Astrocyte (in vitro differentiated cells and primary cell): ENCODE results near the gene GRK5. TPM values are rescaled to one million over a fixed set of nuclear protein-coding genes. Genes with fewer than 3 reads are reported as not detected.

Source experiments
- DNase-seq: peaks from one replicate; pipeline ENCODE4 v3.0.0-alpha.2; 2010; ENCODE audit warnings: low read depth
- FAIRE-seq: peaks from 2 replicates; lab custom pipeline; 2011; peaks lifted over from hg19 to GRCh38; lab: Jason Lieb, UNC
- H2AFZ ChIP-seq: 2 replicates; pipeline ENCODE4 v1.6.0; 2012; ENCODE audit warnings: low read depth, low read length, inconsistent platforms
- H3K27ac ChIP-seq: 2 replicates; pipeline ENCODE4 v1.5.1; 2011; ENCODE audit warnings: low read depth, low read length, inconsistent platforms
- H3K27me3 ChIP-seq: 2 replicates; pipeline ENCODE4 v1.6.0; 2011; ENCODE audit warnings: low read length, inconsistent platforms; ENCODE audit not compliant: insufficient read depth
- H3K36me3 ChIP-seq: 2 replicates; pipeline ENCODE4 v1.5.1; 2011; ENCODE audit warnings: low read length, inconsistent platforms; ENCODE audit not compliant: insufficient read depth
- H3K4me1 ChIP-seq: 2 replicates; pipeline ENCODE4 v1.5.1; 2011; ENCODE audit warnings: low read length, inconsistent platforms; ENCODE audit not compliant: insufficient read depth
- H3K4me2 ChIP-seq: 2 replicates; pipeline ENCODE4 v1.6.0; 2012; ENCODE audit warnings: low read length, inconsistent platforms
- H3K4me3 ChIP-seq: 2 replicates; pipeline ENCODE4 v1.5.1; 2011; ENCODE audit warnings: low read depth, mild to moderate bottlenecking, low read length, inconsistent platforms; ENCODE audit not compliant: insufficient read depth
- H3K79me2 ChIP-seq: 2 replicates; pipeline ENCODE4 v1.6.0; 2012; ENCODE audit warnings: mild to moderate bottlenecking, low read length, inconsistent platforms; ENCODE audit not compliant: insufficient read depth
- H3K9ac ChIP-seq: 2 replicates; pipeline ENCODE4 v1.6.0; 2012; ENCODE audit warnings: mild to moderate bottlenecking, low read length, inconsistent platforms
- H3K9me3 ChIP-seq: 2 replicates; pipeline ENCODE4 v1.5.1; 2012; ENCODE audit warnings: low read depth, mild to moderate bottlenecking, low read length, inconsistent platforms; ENCODE audit not compliant: insufficient read depth
- H4K20me1 ChIP-seq: 2 replicates; pipeline ENCODE4 v1.6.0; 2012; ENCODE audit warnings: low read length, inconsistent platforms; ENCODE audit not compliant: insufficient read depth
- H3K27ac Mint-ChIP-seq: one replicate; pipeline ENCODE4 v1.8.0; 2021; ENCODE audit warnings: mild to moderate bottlenecking, mixed read lengths; ENCODE audit not compliant: unreplicated experiment
- H3K27me3 Mint-ChIP-seq: one replicate; pipeline ENCODE4 v1.8.0; 2021; ENCODE audit warnings: low read depth, mixed read lengths; ENCODE audit not compliant: unreplicated experiment
- H3K36me3 Mint-ChIP-seq: one replicate; pipeline ENCODE4 v1.8.0; 2021; ENCODE audit warnings: low read depth, mixed read lengths; ENCODE audit not compliant: unreplicated experiment
- H3K4me1 Mint-ChIP-seq: one replicate; pipeline ENCODE4 v1.8.0; 2021; ENCODE audit warnings: low read depth, mixed read lengths; ENCODE audit not compliant: unreplicated experiment
- H3K4me3 Mint-ChIP-seq: one replicate; pipeline ENCODE4 v1.8.0; 2021; ENCODE audit warnings: mild to moderate bottlenecking, moderate library complexity, mixed read lengths; ENCODE audit not compliant: unreplicated experiment
- H3K9me3 Mint-ChIP-seq: one replicate; pipeline ENCODE4 v1.8.0; 2021; ENCODE audit warnings: mild to moderate bottlenecking, mixed read lengths; ENCODE audit not compliant: unreplicated experiment
- CTCF ChIP-seq: IDR thresholded peaks from 2 replicates; pipeline ENCODE4 v1.5.1; 2011; ENCODE audit warnings: low read depth, mild to moderate bottlenecking, inconsistent platforms, low read length, moderate library complexity; ENCODE audit not compliant: insufficient read depth
- EZH2 ChIP-seq: IDR thresholded peaks from 2 replicates; pipeline ENCODE4 v1.6.1; 2012; ENCODE audit warnings: mild to moderate bottlenecking, low read length, inconsistent platforms; ENCODE audit not compliant: insufficient read depth
- total RNA-seq: library from RNA; stranded (reverse); gene quantifications from 2 replicates; pipeline ENCODE4 v1.2.1, GENCODE V29; 2021

GRK5 gene
- total RNA-seq, 1 donor from 2014 or later: 8.5 TPM

DNA sequence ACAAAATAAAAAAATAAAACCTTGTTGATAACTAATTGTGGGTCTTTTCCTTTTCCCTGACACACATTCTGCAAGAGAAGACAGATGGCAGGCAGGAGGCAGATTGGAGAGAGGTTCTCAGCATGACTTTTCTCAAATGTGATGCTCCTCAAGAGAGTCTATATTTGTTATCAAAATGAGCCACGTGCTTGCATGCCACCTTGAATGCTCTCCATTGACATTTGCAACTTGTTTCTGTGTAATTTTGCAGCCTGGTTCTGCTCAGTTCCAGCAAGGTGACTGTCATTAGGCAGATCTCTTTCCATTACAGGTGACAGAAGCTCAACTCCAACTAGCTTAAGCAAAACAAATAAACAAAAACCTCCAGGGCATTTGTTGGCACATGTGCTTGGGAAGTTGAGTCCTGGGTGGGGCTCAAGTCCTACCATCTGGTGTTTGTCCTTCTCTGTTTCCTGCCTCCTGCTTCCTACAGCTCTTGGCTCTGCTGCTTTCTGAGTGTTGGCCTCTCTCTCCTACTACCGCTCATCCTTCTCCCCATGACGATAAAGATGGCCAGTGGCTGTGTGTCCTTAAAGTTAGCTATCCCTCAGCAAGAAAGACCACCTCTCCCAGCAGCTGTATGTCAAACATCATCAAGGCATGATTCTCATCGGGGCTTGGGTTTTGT, 56.7 kb downstream of the GRK5 start:
- Histone ChIP-seq H3K4me2 (no peak overlapping the region), H3K9me3 (peaks cover 3% of the 10 kb centered on the region), H2AFZ (no peak overlapping the region), H3K79me2 (peaks cover 11% of the 10 kb centered on the region), H3K27me3 (no peaks in the 10 kb centered on the region), H4K20me1 (peaks cover 14% of the 10 kb centered on the region), H3K4me3 (no peak overlapping the region), H3K4me1 (no peaks in the 10 kb centered on the region), H3K36me3 (no peaks in the 10 kb centered on the region), H3K27ac (no peak overlapping the region), H3K9ac (no peak overlapping the region)
- no peak for FAIRE-seq
- no peak overlapping the region for H3K27ac Mint-ChIP-seq
- H3K4me3 Mint-ChIP-seq: no peak overlapping the region
- no peaks in the 10 kb centered on the region for H3K27me3 Mint-ChIP-seq
- no peaks in the 10 kb centered on the region for H3K4me1 Mint-ChIP-seq
- no peak for DNase-seq
- H3K36me3 Mint-ChIP-seq: peaks cover 6% of the 10 kb centered on the region
- H3K9me3 Mint-ChIP-seq: no peaks in the 10 kb centered on the region
- TF ChIP-seq CTCF (no peak), EZH2 (no peak)

- Mint-ChIP-seq H3K9me3 (no peaks in the 10 kb centered on the region), H3K4me1 (no peaks in the 10 kb centered on the region), H3K27ac (no peak overlapping the region), H3K27me3 (no peaks in the 10 kb centered on the region), H3K36me3 (peaks cover 4% of the 10 kb centered on the region), H3K4me3 (no peak overlapping the region)
- Histone ChIP-seq H3K36me3 (no peaks in the 10 kb centered on the region), H3K9me3 (peaks cover 3% of the 10 kb centered on the region), H3K27ac (no peak overlapping the region), H2AFZ (no peak overlapping the region), H3K79me2 (peaks cover 6% of the 10 kb centered on the region), H3K4me2 (no peak overlapping the region), H3K27me3 (no peaks in the 10 kb centered on the region), H3K9ac (no peak overlapping the region), H4K20me1 (peaks cover 25% of the 10 kb centered on the region), H3K4me1 (peaks cover 2% of the 10 kb centered on the region), H3K4me3 (no peak overlapping the region)
- no peak for TF ChIP-seq EZH2
- DNase-seq (no peak), FAIRE-seq (no peak)
Measured at GRCh38 chr10:119265691-119266090, 58.3 kb downstream of the GRK5 start.

- Histone ChIP-seq H3K9ac (no peak overlapping the region), H3K36me3 (no peaks in the 10 kb centered on the region), H4K20me1 (peaks cover 36% of the 10 kb centered on the region), H3K4me1 (peaks cover 14% of the 10 kb centered on the region), H3K27ac (no peak overlapping the region), H3K4me2 (no peak overlapping the region), H3K9me3 (peaks cover 3% of the 10 kb centered on the region), H2AFZ (no peak overlapping the region), H3K4me3 (no peak overlapping the region), H3K27me3 (no peaks in the 10 kb centered on the region), H3K79me2 (peaks cover 6% of the 10 kb centered on the region)
- TF ChIP-seq EZH2: no peak
- DNase-seq (no peak), FAIRE-seq (no peak)
- Mint-ChIP-seq H3K4me1 (peaks cover 9% of the 10 kb centered on the region), H3K27ac (no peak overlapping the region), H3K4me3 (no peak overlapping the region), H3K27me3 (no peaks in the 10 kb centered on the region), H3K36me3 (no peaks in the 10 kb centered on the region), H3K9me3 (no peaks in the 10 kb centered on the region)
Measured at GRCh38 chr10:119267384-119267783, 60.0 kb downstream of the GRK5 start.
